NCI-H2171 (cell line): Measurements from ENCODE around the gene HYAL4.

Source experiments
- DNase-seq: peaks from one replicate; lab custom pipeline; 2025; lab: John Stamatoyannopoulos, UW

HYAL4 gene

DNA sequence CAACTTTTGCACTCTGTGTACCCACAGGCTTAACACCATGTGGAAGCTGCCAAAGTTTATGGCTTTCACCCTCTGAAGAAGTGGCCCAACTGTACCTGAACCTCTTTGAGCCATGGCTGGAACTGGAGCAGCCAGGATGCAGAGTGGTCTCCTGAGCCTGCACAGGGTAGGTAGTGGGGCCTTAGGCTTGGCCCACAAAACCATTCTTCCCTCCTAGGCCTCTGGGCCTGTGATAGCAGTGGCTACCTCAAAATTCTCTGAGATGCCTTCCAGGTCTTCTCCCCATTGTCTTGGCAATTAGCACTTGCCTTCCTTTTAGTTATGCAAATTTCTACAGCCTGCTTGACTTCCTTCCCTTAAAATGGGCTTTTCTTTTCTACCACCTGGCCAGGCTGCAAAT is 60.7 kb downstream of the HYAL4 start:
- DNase-seq, result no peak

DNA sequence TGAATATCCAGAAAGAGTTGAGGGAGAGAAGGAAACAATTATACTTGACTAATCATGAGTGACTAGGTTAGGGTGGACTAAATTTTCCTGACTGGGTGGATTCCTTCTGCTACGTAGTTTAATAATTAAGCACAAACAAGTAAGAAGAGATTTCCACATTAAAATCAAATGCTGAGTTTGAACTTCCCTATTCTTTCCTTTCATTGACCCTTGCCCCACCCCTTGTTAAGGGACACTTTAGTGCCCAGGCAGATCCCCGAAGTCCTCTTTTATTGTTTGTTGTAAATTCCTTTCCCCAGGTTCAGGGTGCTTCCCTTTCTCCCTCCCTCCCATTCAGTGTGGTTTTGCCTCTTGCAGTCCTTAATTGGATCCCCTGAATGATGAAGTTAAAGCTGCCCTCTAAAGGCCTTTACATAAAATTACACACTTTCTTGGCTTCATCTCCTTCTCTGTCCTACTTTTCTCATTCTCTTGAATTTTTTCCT is 71.3 kb downstream of the HYAL4 start:
- no peak for DNase-seq

DNA sequence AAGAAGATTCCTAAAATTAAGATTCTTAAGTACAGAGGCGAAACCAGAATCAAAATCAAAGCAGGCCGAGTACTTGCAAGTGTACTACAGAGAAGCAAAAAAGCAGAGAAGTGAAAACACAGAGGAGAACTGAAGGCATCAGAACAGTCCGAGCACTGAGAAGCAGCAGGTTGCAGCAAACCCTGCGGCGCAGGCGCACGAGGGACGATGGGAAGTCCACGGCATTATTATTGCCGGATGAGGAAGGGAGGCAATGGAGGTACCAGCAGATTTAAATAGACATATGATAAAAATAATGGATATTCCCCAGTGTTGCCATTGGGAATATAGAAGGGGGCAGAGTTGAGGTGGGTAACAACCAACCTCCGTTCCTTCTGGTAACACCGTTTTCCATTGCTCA is 72.9 kb downstream of the HYAL4 start:
- DNase-seq, result no peak

DNA sequence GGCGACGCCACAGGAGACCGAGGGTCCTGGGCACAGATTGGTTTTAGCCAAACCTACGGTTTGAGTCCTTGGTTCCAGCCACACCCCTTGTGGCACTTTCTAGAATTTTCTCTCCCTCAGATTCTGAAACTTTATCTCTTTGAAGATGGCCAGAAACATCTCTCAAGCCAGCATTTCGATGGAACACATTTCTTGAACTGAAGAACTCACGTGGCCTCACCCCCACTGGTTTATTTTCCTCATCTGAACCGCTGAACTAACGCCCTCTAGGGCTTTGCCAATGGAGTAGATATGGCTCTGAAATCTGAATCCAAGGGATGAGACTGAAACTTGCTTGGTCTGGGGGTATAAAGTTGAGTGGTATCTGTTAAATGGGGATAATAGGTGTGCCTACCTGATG is 73.3 kb downstream of the HYAL4 start:
- DNase-seq, result no peak

DNA sequence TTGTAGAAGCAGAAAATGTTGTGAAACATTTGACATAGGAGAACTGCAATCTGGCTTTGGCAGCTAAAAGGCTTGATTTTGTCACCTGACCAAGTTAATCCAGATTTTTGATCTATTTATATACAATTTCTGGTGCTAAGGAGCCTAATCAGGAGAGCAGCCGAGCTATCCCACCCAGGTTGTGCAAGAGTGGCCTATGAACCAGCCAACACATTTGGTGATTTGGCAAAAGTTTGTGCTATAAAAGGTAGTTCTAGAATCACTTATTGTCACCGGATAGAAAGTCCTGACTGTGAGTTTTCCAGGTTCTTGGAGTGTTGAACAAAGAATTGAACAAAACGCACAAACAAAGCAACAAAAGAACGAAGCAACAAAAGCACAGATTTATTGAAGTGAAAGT is 78.6 kb downstream of the HYAL4 start:
- DNase-seq, result no peak

DNA sequence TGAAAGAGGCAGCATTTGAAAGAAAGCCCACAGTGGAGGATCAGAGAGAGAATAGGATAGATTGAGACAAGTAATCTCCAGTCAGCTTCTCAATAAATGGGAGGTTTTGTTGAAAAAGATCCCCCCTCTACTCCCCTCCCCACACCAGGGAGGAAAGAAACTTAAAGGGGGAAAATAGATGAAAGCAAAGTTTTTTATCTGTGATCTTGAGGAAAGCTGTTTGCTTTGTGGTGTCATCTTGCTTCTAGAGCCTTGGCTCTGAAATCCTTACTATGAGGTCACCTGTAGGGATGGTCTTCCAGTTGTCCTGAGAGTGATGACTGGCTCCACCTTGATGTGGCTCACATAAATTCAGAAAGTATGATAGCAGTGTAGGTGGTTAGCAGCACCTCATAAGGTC is 80.0 kb downstream of the HYAL4 start, which contains the start of gene SPAM1:
Gene SPAM1, plus strand, starts transcription at position 301 of the 400 bp plus-strand sequence. CDS start 28,330 bp downstream, outside the sequence.
- DNase-seq, result no peak
